ENCODE results near the gene OSBPL10.

GRCh38 chr3:32000877-32001276, 19.8 kb upstream of the OSBPL10 start:
- peak; percentile 22; the same call in 1 of the 2 replicates for TF ChIP-seq CTCF (IDR thresholded peaks at IDR 0.05; ENCODE audit: low read length)
- no peak for TF ChIP-seq EZH2 (IDR thresholded peaks at IDR 0.05; ENCODE audit: borderline replicate concordance, low read length)

All from OCI-LY1 (cell line).